ENCODE results near the gene ACSM5. TPM values are rescaled to one million over a fixed set of nuclear protein-coding genes. Genes with fewer than 3 reads are reported as not detected.
"Not testable (repeated sequence)": the region's sequence is repeated elsewhere in the genome, so short reads cannot be mapped to it uniquely, and the experiment has no call there.

Gene ACSM5
- total RNA-seq, 6 donors from 2014 or later = 0.89 to 11.5 (median 2.3) TPM

- ATAC-seq (ENCODE audit: low FRiP score in 2 of 2) (no peak), DNase-seq (no peak)
- no peak overlapping the region for H3K4me3 ChIP-seq
- no peaks in the 10 kb centered on the region for H3K36me3 ChIP-seq
- 73 to 77% methylated on average over 1 of the region's 1 CpG for WGBS, 2 donors
- no peaks in the 10 kb centered on the region for H3K27me3 ChIP-seq
- H3K4me1 ChIP-seq = no peaks in the 10 kb centered on the region
- no peak overlapping the region for H3K27ac ChIP-seq
- TF ChIP-seq POLR2AphosphoS5 (IDR thresholded peaks at IDR 0.05) (no peak), EP300 (IDR thresholded peaks at IDR 0.05) (no peak), POLR2A (IDR thresholded peaks at IDR 0.05) (no peak), CTCF (IDR thresholded peaks at IDR 0.05) (no peak)
- no peaks in the 10 kb centered on the region for H3K9me3 ChIP-seq
Measured at GRCh38 chr16:20415541-20415940, 6.2 kb downstream of the ACSM5 start.

- not testable (repeated sequence) for H3K27ac ChIP-seq; H3K9me3 ChIP-seq; H3K27me3 ChIP-seq; H3K4me1 ChIP-seq; H3K4me3 ChIP-seq; H3K36me3 ChIP-seq; ATAC-seq (ENCODE audit: low FRiP score in 2 of 2); DNase-seq
- 86 to 93% methylated on average over 5 to 8 of the region's 8 CpGs for WGBS, 2 donors
Measured at GRCh38 chr16:20419093-20419492, 9.8 kb downstream of the ACSM5 start.

GRCh38 chr16:20421748-20422147, 12.4 kb downstream of the ACSM5 start:
- not testable (repeated sequence) for H3K36me3 ChIP-seq; ATAC-seq (ENCODE audit: low FRiP score in 2 of 2); H3K4me1 ChIP-seq; H3K27me3 ChIP-seq; DNase-seq; H3K9me3 ChIP-seq; H3K27ac ChIP-seq; H3K4me3 ChIP-seq
- 77 to 79% methylated on average over 2 of the region's 2 CpGs for WGBS, 2 donors

- H3K9me3 ChIP-seq; H3K4me1 ChIP-seq; DNase-seq; H3K27ac ChIP-seq; H3K27me3 ChIP-seq; ATAC-seq (ENCODE audit: low FRiP score in 2 of 2); H3K4me3 ChIP-seq; H3K36me3 ChIP-seq: not testable (repeated sequence)
- WGBS, 2 donors = 82 to 92% methylated on average over 5 of the region's 5 CpGs
Measured at GRCh38 chr16:20423772-20424128, 14.4 kb downstream of the ACSM5 start.

GRCh38 chr16:20424129-20424866, 15.0 kb downstream of the ACSM5 start:
- no peaks in the 10 kb centered on the region for H3K4me1 ChIP-seq
- no peaks in the 10 kb centered on the region for H3K27me3 ChIP-seq
- H3K36me3 ChIP-seq = no peaks in the 10 kb centered on the region
- no peak for ATAC-seq (ENCODE audit: low FRiP score in 2 of 2)
- 69 to 78% methylated on average over 2 of the region's 2 CpGs for WGBS, 2 donors
- H3K27ac ChIP-seq = no peak overlapping the region
- H3K4me3 ChIP-seq = no peak overlapping the region
- DNase-seq = no peak
- no peaks in the 10 kb centered on the region for H3K9me3 ChIP-seq
- TF ChIP-seq POLR2AphosphoS5 (IDR thresholded peaks at IDR 0.05) (no peak), POLR2A (IDR thresholded peaks at IDR 0.05) (no peak), EP300 (IDR thresholded peaks at IDR 0.05) (no peak), CTCF (IDR thresholded peaks at IDR 0.05) (no peak)

GRCh38 chr16:20427401-20427797, 18.1 kb downstream of the ACSM5 start:
- not testable (repeated sequence) for DNase-seq; H3K27ac ChIP-seq; H3K4me3 ChIP-seq; H3K36me3 ChIP-seq; H3K4me1 ChIP-seq; H3K9me3 ChIP-seq; ATAC-seq (ENCODE audit: low FRiP score in 2 of 2); H3K27me3 ChIP-seq
- 31 to 56% methylated on average over 2 of the region's 2 CpGs for WGBS, 2 donors

- DNase-seq; H3K4me1 ChIP-seq; H3K4me3 ChIP-seq; ATAC-seq (ENCODE audit: low FRiP score in 2 of 2); H3K27ac ChIP-seq; H3K27me3 ChIP-seq; H3K9me3 ChIP-seq; H3K36me3 ChIP-seq: not testable (repeated sequence)
- WGBS, 2 donors = 72 to 93% methylated on average over 5 to 7 of the region's 7 CpGs
Measured at GRCh38 chr16:20429499-20429898, 20.2 kb downstream of the ACSM5 start.

- 74 to 88% methylated on average over 1 of the region's 1 CpG for WGBS, 2 donors
- not testable (repeated sequence) for H3K9me3 ChIP-seq; DNase-seq; H3K36me3 ChIP-seq; ATAC-seq (ENCODE audit: low FRiP score in 2 of 2); H3K27me3 ChIP-seq; H3K4me1 ChIP-seq; H3K4me3 ChIP-seq; H3K27ac ChIP-seq
Measured at GRCh38 chr16:20430480-20430879, 21.1 kb downstream of the ACSM5 start.
